Pancreas (tissue), 10 donors: Measurements from ENCODE around the gene CLDN16. TPM values are rescaled to one million over a fixed set of nuclear protein-coding genes. Genes with fewer than 3 reads are reported as not detected.
A peak's percentile ranks its signal among the peaks of the same experiment; 100 is the strongest.

Source experiments
- ATAC-seq, 4 donors: fragments of 200-7000 bp; cut with Tn5 transposase; one replicate each; pipeline versions ENCODE4 v1.8.0 to v1.9.1; 2020; ENCODE audit warnings: mild to moderate bottlenecking in 4 of 4, moderate library complexity in 4 of 4
- DNase-seq, 6 donors: peaks; one replicate each; pipeline ENCODE4 v3.0.0-alpha.2; 2020
- FAIRE-seq: peaks from 2 replicates; lab custom pipeline; 2012; peaks lifted over from hg19 to GRCh38; lab: Jason Lieb, UNC
- H3K27ac ChIP-seq, 4 donors: fragments of 200-600 bp; sonication (generic); 1 replicate in 3 of 4; 2 replicates in 1 of 4; pipeline versions ENCODE4 v1.5.0 to v1.8.0; 2020
- H3K27me3 ChIP-seq, 4 donors: fragments of 200-600 bp; one replicate each; pipeline ENCODE4 v1.8.0; 2021
- H3K36me3 ChIP-seq, 3 donors: fragments of 200-600 bp; sonication (generic) in 1 of 3; one replicate each; pipeline versions ENCODE4 v1.5.0 to v1.8.0; 2020 to 2021
- H3K4me1 ChIP-seq, 3 donors: fragments of 200-600 bp; one replicate each; pipeline ENCODE4 v1.8.0; 2021
- H3K4me3 ChIP-seq, 4 donors: fragments of 200-600 bp; sonication (generic) in 2 of 4; one replicate each; pipeline versions ENCODE4 v1.5.0 to v1.8.0; 2020 to 2021
- H3K9me3 ChIP-seq, 4 donors: fragments of 200-600 bp; one replicate each; pipeline ENCODE4 v1.8.0; 2021
- CTCF ChIP-seq, 4 donors: fragments of 200-600 bp; sonication (generic) in 3 of 4; IDR thresholded peaks; one replicate each; pipeline versions ENCODE4 v1.5.0 to v1.8.0; 2021; ENCODE audit warnings: antibody characterized with exemption in 4 of 4
- WGBS, 2 donors: extraction: QIAGEN DNeasy Blood & Tissue Kit; methylation state at CpG; one replicate each; pipeline ENCODE4 v1.1.7; 2013; 5-methylcytosine and 5-hydroxymethylcytosine counted together
- intact Hi-C, 3 donors: fragments of 100-400 bp; cut with DNase I; formaldehyde crosslinking; loops; one replicate each; pipeline versions ENCODE4 v1.11.1 to v1.14.2; 2022
- polyA plus RNA-seq, 2 donors: library from polyadenylated mRNA; stranded (reverse); fragments of 200-250 nt; gene quantifications; one replicate each; pipeline ENCODE4 v1.2.3, GENCODE V29; 2013
- total RNA-seq, 6 donors: library from RNA; stranded (reverse); fragmentation: NEBNext Ultra II Directional in 4 of 6; extraction: Animal tissue kit (Norgen Biotek cat#: 25700) in 4 of 6; gene quantifications; one replicate each; pipeline versions ENCODE4 v1.2.1 to v1.2.4, GENCODE V29; 2021 to 2023
- donor health status: healthy with polysubstance abuse.
- donor health status: DM: no; HTN: no; CAD: no; lungs with moderate emphysema.
- donor health status: DM: no; HTN: no; CAD: no.
- donor health status: control.
- donor health status: control.
- donor health status: Bipolar disorder and iron deficiency.
- donor health status: DM: yes; HTN: yes; CAD: no.
- donor health status: DM: no; HTN: no; CAD: no.
- donor health status: DM: no; HTN: no; CAD: no.
- donor health status: DM: yes; HTN: yes; CAD: no.

CLDN16 gene
- total and polyA plus RNA-seq, 8 donors, result 0.09 to 1.8 (median 0.36) TPM

GRCh38 chr3:190382082-190382481 lies 5.9 kb upstream of the CLDN16 start:
- Histone ChIP-seq H3K4me1 (no peaks in the 10 kb centered on the region), H3K27me3 (no peaks in the 10 kb centered on the region), H3K9me3 (no peaks in the 10 kb centered on the region), H3K36me3 (no peaks in the 10 kb centered on the region), H3K27ac (no peak overlapping the region), H3K4me3 (no peak overlapping the region)
- ATAC-seq, result no peak
- DNase-seq, result no peak
- FAIRE-seq, result no peak
- intact Hi-C loops, result loop anchor here in 1 of 3 donors (10.0 kb wide), 1 partner anchor 157 kb away; no protein-coding TSS in a partner anchor
- TF ChIP-seq CTCF (IDR thresholded peaks at IDR 0.05), result no peak

GRCh38 chr3:190384309-190384756 lies 3.6 kb upstream of the CLDN16 start:
- Histone ChIP-seq H3K4me1 (no peaks in the 10 kb centered on the region), H3K4me3 (no peak overlapping the region), H3K36me3 (no peaks in the 10 kb centered on the region), H3K9me3 (no peaks in the 10 kb centered on the region), H3K27me3 (no peaks in the 10 kb centered on the region), H3K27ac (no peak overlapping the region)
- DNase-seq (peak in 4 of 6 donors; percentile 14 to 57 (median 42)), FAIRE-seq (no peak), ATAC-seq (peak; percentile 88 to 99 (median 97))
- peak in 3 of 4 donors; percentile 39 to 56 (median 43) for TF ChIP-seq CTCF (IDR thresholded peaks at IDR 0.05)
- WGBS, 2 donors, result 2 to 5% methylated on average over 2 of the region's 2 CpGs
- intact Hi-C loops, result loop anchor here in 1 of 3 donors (10.0 kb wide), 1 partner anchor 160 kb away; no protein-coding TSS in a partner anchor

GRCh38 chr3:190385731-190386688 lies 2.0 kb upstream of the CLDN16 start:
- DNase-seq, result no peak
- H3K4me1 ChIP-seq, result no peaks in the 10 kb centered on the region
- intact Hi-C loops, result loop anchor here in 1 of 3 donors (10.0 kb wide), 1 partner anchor 161 kb away; no protein-coding TSS in a partner anchor
- H3K36me3 ChIP-seq, result no peaks in the 10 kb centered on the region
- no peak for FAIRE-seq
- 67 to 68% methylated on average over 8 of the region's 8 CpGs for WGBS, 2 donors
- H3K4me3 ChIP-seq, result no peak overlapping the region
- H3K27me3 ChIP-seq, result no peaks in the 10 kb centered on the region
- no peak for TF ChIP-seq CTCF (IDR thresholded peaks at IDR 0.05)
- peak in 2 of 4 donors; percentile 29 to 43 for ATAC-seq
- no peaks in the 10 kb centered on the region for H3K9me3 ChIP-seq
- no peak overlapping the region for H3K27ac ChIP-seq

GRCh38 chr3:190388703-190389102 lies 740 bp downstream of the CLDN16 start:
- intact Hi-C loops, result loop anchor here in 1 of 3 donors (10.0 kb wide), 1 partner anchor 164 kb away; no protein-coding TSS in a partner anchor
- Histone ChIP-seq H3K4me3 (no peak overlapping the region), H3K9me3 (no peaks in the 10 kb centered on the region), H3K36me3 (no peaks in the 10 kb centered on the region), H3K27ac (no peak overlapping the region), H3K4me1 (no peaks in the 10 kb centered on the region), H3K27me3 (no peaks in the 10 kb centered on the region)
- no peak for TF ChIP-seq CTCF (IDR thresholded peaks at IDR 0.05)
- 60 to 62% methylated on average over 3 of the region's 3 CpGs for WGBS, 2 donors
- ATAC-seq, result no peak
- DNase-seq, result no peak
- no peak for FAIRE-seq
